AG04450 (cell line): ENCODE measurements around the gene DND1. TPM values are rescaled to one million over a fixed set of nuclear protein-coding genes. Genes with fewer than 3 reads are reported as not detected.

Experiments used
- CTCF ChIA-PET: fragments of 300-600, 350-600 bp; formaldehyde crosslinking; extraction: SDS; loops from one replicate; lab custom pipeline; 2022; ENCODE audit warnings: antibody characterized with exemption, inconsistent platforms; lab: Charles Lee
- POLR2A ChIA-PET: fragments of 350-600 bp; formaldehyde crosslinking; extraction: SDS; loops from one replicate; lab custom pipeline; 2021; ENCODE audit warnings: antibody characterized with exemption, inconsistent platforms; lab: Yijun Ruan, JAX
- DNase-seq: peaks from one replicate; pipeline ENCODE4 v3.0.0-alpha.2; 2011; ENCODE audit warnings: low read depth, low spot score
- H3K27ac ChIP-seq: one replicate; pipeline ENCODE4 v1.5.1; 2012; ENCODE audit warnings: low read depth, low read length, control low read depth
- H3K27me3 ChIP-seq: one replicate; pipeline ENCODE4 v1.6.0; 2012; ENCODE audit warnings: low read length; ENCODE audit not compliant: control insufficient read depth, insufficient read depth
- H3K4me3 ChIP-seq: 2 replicates; pipeline ENCODE4 v1.5.1; 2011; ENCODE audit warnings: mild to moderate bottlenecking, low read depth, low read length, control low read depth
- H3K9me3 ChIP-seq: 2 replicates; pipeline ENCODE4 v1.5.1; 2012; ENCODE audit warnings: low read length; ENCODE audit not compliant: control insufficient read depth, insufficient read depth
- CTCF ChIP-seq: IDR thresholded peaks from 2 replicates; pipeline ENCODE4 v1.5.1; 2011; ENCODE audit warnings: low read depth, low read length, control low read depth, inconsistent platforms
- polyA plus RNA-seq: library from polyadenylated mRNA; depleted of rRNA; stranded (reverse); fragments of >200 nt; gene quantifications from 2 replicates; pipeline ENCODE4 v1.2.3, GENCODE V29; 2011

The DND1 gene
- polyA plus RNA-seq, 1 experiment = 0.14 TPM

- ChIA-PET CTCF (interaction anchor here (0.6 kb wide), 1 partner anchor 61 kb away, joined by 3 read pairs; no protein-coding TSS in a partner anchor), POLR2A (interaction anchor here (0.7 kb wide), 1 partner anchor 986 kb away, joined by 3 read pairs; no protein-coding TSS in a partner anchor)
- no peak overlapping the region for H3K27ac ChIP-seq
- no peaks in the 10 kb centered on the region for H3K9me3 ChIP-seq
- H3K4me3 ChIP-seq = no peak overlapping the region
- TF ChIP-seq CTCF = no peak
- no peak for DNase-seq
- H3K27me3 ChIP-seq = peaks cover 4% of the 10 kb centered on the region
These were observed 35.8 kb downstream of the DND1 start for GRCh38 chr5:140637371-140638100.

GRCh38 chr5:140635291-140636257 is 37.8 kb downstream of the DND1 start:
- no peak overlapping the region for H3K4me3 ChIP-seq
- no peak for TF ChIP-seq CTCF
- peaks cover 2% of the 10 kb centered on the region; the same call in 1 of the 2 replicates for H3K9me3 ChIP-seq
- DNase-seq = no peak
- no peak overlapping the region for H3K27ac ChIP-seq
- peaks cover 21% of the 10 kb centered on the region for H3K27me3 ChIP-seq
- ChIA-PET CTCF (interaction anchor here (0.8 to 2.2 kb wide), 16 partner anchors 12 to 268 kb away, joined by 3 to 17 read pairs (median 4); partner anchors contain the start of genes EIF4EBP3, IK and NDUFA2), POLR2A (interaction anchor here (0.6 to 1.3 kb wide), 3 partner anchors 12 to 88 kb away, joined by 3 to 4 read pairs (median 3); partner anchors contain the start of gene IK)

- no peak for TF ChIP-seq CTCF
- POLR2A ChIA-PET = interaction anchor here (0.8 kb wide), 1 partner anchor 77 kb away, joined by 6 read pairs; the partner anchor contains the start of gene SRA1
- Histone ChIP-seq H3K9me3 (peaks cover 2% of the 10 kb centered on the region; the same call in 1 of the 2 replicates), H3K27me3 (peaks cover 21% of the 10 kb centered on the region), H3K4me3 (no peak overlapping the region), H3K27ac (no peak overlapping the region)
- CTCF ChIA-PET = interaction anchor here (0.6 to 2.2 kb wide), 12 partner anchors 11 to 516 kb away, joined by 3 to 17 read pairs (median 6); partner anchors contain the start of genes EIF4EBP3, IK and NDUFA2
- no peak for DNase-seq
These were observed 39.3 kb downstream of the DND1 start for GRCh38 chr5:140634103-140634502.

GRCh38 chr5:140633501-140633900 is 39.9 kb downstream of the DND1 start:
- H3K27me3 ChIP-seq = peaks cover 21% of the 10 kb centered on the region
- no peak overlapping the region; the same call in 1 of the 2 replicates for H3K4me3 ChIP-seq
- no peak for TF ChIP-seq CTCF
- DNase-seq = no peak
- ChIA-PET CTCF (interaction anchor here (0.6 to 2.2 kb wide), 4 partner anchors 58 to 515 kb away, joined by 3 to 17 read pairs (median 6); partner anchors contain the start of genes EIF4EBP3 and SRA1), POLR2A (interaction anchor here (1.0 kb wide), 1 partner anchor 68 kb away, joined by 3 read pairs; no protein-coding TSS in a partner anchor)
- H3K9me3 ChIP-seq = peaks cover 3% of the 10 kb centered on the region
- no peak overlapping the region for H3K27ac ChIP-seq
